ENCODE results near the gene MEST. TPM values are rescaled to one million over a fixed set of nuclear protein-coding genes. Genes with fewer than 3 reads are reported as not detected.
A peak's percentile ranks its signal among the peaks of the same experiment; 100 is the strongest.

MEST gene
- total RNA-seq, 6 donors from 2014 or later = 13.9 to 52.5 (median 17.8) TPM

GRCh38 chr7:130461272-130461671 is 30.6 kb upstream of the MEST start:
- no peaks in the 10 kb centered on the region for H3K4me1 ChIP-seq
- H3K36me3 ChIP-seq = no peaks in the 10 kb centered on the region
- TF ChIP-seq POLR2AphosphoS5 (IDR thresholded peaks at IDR 0.05) (no peak), POLR2A (IDR thresholded peaks at IDR 0.05) (no peak), EP300 (IDR thresholded peaks at IDR 0.05) (no peak), CTCF (IDR thresholded peaks at IDR 0.05) (no peak)
- peaks cover 0 to 10% (median 7%) of the 10 kb centered on the region in 4 donors for H3K9me3 ChIP-seq
- ATAC-seq (ENCODE audit: low FRiP score in 2 of 2) (no peak), DNase-seq (no peak)
- no peak overlapping the region for H3K4me3 ChIP-seq
- 54 to 88% methylated on average over 2 of the region's 2 CpGs for WGBS, 2 donors
- H3K27me3 ChIP-seq = no peaks in the 10 kb centered on the region
- no peak overlapping the region for H3K27ac ChIP-seq

GRCh38 chr7:130463553-130464434 is 28.1 kb upstream of the MEST start:
- ATAC-seq (ENCODE audit: low FRiP score in 2 of 2) = no peak
- WGBS, 2 donors = 45 to 48% methylated on average over 4 of the region's 4 CpGs
- Histone ChIP-seq H3K9me3 (peaks cover 0 to 10% (median 7%) of the 10 kb centered on the region in 4 donors), H3K4me1 (no peaks in the 10 kb centered on the region), H3K27me3 (no peaks in the 10 kb centered on the region), H3K4me3 (no peak overlapping the region), H3K27ac (no peak overlapping the region), H3K36me3 (no peaks in the 10 kb centered on the region)
- no peak for TF ChIP-seq EP300 (IDR thresholded peaks at IDR 0.05)
- TF ChIP-seq CTCF (IDR thresholded peaks at IDR 0.05) = no peak
- no peak for TF ChIP-seq POLR2A (IDR thresholded peaks at IDR 0.05)
- TF ChIP-seq POLR2AphosphoS5 (IDR thresholded peaks at IDR 0.05) = no peak
- no peak for DNase-seq

GRCh38 chr7:130468612-130469011 is 23.3 kb upstream of the MEST start:
- no peaks in the 10 kb centered on the region for H3K9me3 ChIP-seq
- no peak overlapping the region for H3K4me3 ChIP-seq
- no peak overlapping the region for H3K27ac ChIP-seq
- no peaks in the 10 kb centered on the region for H3K36me3 ChIP-seq
- TF ChIP-seq POLR2AphosphoS5 (IDR thresholded peaks at IDR 0.05) = no peak
- TF ChIP-seq EP300 (IDR thresholded peaks at IDR 0.05) = no peak
- TF ChIP-seq POLR2A (IDR thresholded peaks at IDR 0.05) = no peak
- TF ChIP-seq CTCF (IDR thresholded peaks at IDR 0.05) = no peak
- H3K27me3 ChIP-seq = no peaks in the 10 kb centered on the region
- no peak for DNase-seq
- no peak for ATAC-seq (ENCODE audit: low FRiP score in 2 of 2)
- 66 to 89% methylated on average over 1 of the region's 1 CpG for WGBS, 2 donors
- H3K4me1 ChIP-seq = no peaks in the 10 kb centered on the region

GRCh38 chr7:130471974-130472373 is 19.9 kb upstream of the MEST start:
- TF ChIP-seq POLR2A (IDR thresholded peaks at IDR 0.05) = no peak
- TF ChIP-seq CTCF (IDR thresholded peaks at IDR 0.05) = no peak
- TF ChIP-seq POLR2AphosphoS5 (IDR thresholded peaks at IDR 0.05) = no peak
- TF ChIP-seq EP300 (IDR thresholded peaks at IDR 0.05) = no peak

GRCh38 chr7:130473289-130473688 is 18.6 kb upstream of the MEST start:
- TF ChIP-seq EP300 (IDR thresholded peaks at IDR 0.05) (no peak), POLR2AphosphoS5 (IDR thresholded peaks at IDR 0.05) (no peak), CTCF (IDR thresholded peaks at IDR 0.05) (no peak), POLR2A (IDR thresholded peaks at IDR 0.05) (no peak)
- Histone ChIP-seq H3K27me3 (no peaks in the 10 kb centered on the region), H3K4me3 (no peak overlapping the region), H3K36me3 (no peaks in the 10 kb centered on the region), H3K27ac (no peak overlapping the region), H3K9me3 (peaks cover 0 to 6% (median 1%) of the 10 kb centered on the region in 4 donors), H3K4me1 (no peaks in the 10 kb centered on the region)
- peak in 1 of 2 donors; percentile 52 for ATAC-seq (ENCODE audit: low FRiP score in 2 of 2)
- DNase-seq = no peak

More at GRCh38 chr7:130471974-130472373, 19.9 kb upstream of the MEST start:
- Histone ChIP-seq H3K27ac (no peak overlapping the region), H3K27me3 (no peaks in the 10 kb centered on the region), H3K4me1 (no peaks in the 10 kb centered on the region), H3K4me3 (no peak overlapping the region), H3K9me3 (no peaks in the 10 kb centered on the region), H3K36me3 (no peaks in the 10 kb centered on the region)
- no peak for DNase-seq
- 83 to 87% methylated on average over 2 of the region's 2 CpGs for WGBS, 2 donors
- no peak for ATAC-seq (ENCODE audit: low FRiP score in 2 of 2)
